ENCODE measurements around the gene NME3.
A peak's percentile ranks its signal among the peaks of the same experiment; 100 is the strongest.
"Not testable (repeated sequence)": the region's sequence is repeated elsewhere in the genome, so short reads cannot be mapped to it uniquely, and the experiment has no call there.

The NME3 gene

DNA sequence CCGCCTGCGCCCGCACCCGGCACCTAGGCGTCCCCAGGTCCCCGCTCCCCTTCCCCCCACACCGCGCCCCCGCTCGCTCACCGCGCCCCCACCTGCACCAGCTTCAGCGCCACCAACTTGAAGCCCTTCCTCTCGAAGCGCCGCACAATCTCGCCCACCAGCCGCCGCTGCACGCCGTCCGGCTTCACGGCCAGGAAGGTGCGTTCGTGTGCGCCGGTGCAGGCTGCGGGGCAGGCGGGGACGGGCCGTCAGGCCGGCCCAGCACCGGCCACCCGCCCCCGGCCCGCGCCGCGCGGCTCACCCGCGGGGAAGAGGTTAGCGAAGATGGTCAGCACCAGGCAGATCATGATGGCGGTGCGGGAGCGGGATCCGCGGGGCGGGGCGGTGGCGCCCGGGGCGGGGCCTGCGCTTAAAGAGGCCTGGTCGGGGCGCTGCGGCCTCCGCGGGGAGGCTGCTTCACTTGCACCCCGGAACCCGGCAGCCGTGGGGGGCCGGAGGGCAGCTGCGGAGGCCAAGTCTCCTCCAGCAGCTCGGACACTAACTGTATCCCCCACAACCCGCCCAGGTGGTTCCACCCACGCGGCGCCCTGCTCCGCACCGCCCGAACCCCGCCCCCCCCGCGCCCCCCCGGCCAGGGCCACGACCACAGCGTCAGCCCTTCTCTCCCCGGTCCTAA is at the start of gene NME3:
NME3 (minus strand) TSS at position 356 of the 676 bp plus-strand sequence; CDS start at position 347, 9 bp downstream.
- peak; percentile 64 for DNase-seq (ENCODE audit: low read depth)

DNA sequence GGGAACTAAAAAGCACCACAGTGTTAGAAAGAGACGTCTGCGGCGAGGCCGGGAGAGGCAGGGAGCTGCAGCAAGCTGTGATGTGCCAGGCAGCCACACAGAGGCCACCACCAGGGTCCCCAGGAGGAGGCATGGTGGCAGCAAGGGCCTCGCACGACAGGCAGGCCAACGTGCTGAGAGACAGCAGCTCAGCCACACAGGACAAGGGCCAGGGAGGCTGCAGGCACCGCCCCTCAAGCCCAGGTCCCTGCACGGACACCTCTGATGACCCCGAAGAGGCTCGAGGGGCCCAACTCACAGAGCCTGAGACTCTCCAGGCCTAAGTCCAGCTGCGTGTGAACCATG is 49.6 kb upstream of the NME3 start:
- no peak for DNase-seq (ENCODE audit: low read depth)

- no peak for DNase-seq (ENCODE audit: low read depth)
These were observed 49.0 kb upstream of the NME3 start for GRCh38 chr16:1820096-1820945.

- no peak for DNase-seq (ENCODE audit: low read depth)
These were observed 48.3 kb upstream of the NME3 start for GRCh38 chr16:1819611-1820010.

GRCh38 chr16:1818873-1819525 is 47.7 kb upstream of the NME3 start:
- no peak for DNase-seq (ENCODE audit: low read depth)

DNA sequence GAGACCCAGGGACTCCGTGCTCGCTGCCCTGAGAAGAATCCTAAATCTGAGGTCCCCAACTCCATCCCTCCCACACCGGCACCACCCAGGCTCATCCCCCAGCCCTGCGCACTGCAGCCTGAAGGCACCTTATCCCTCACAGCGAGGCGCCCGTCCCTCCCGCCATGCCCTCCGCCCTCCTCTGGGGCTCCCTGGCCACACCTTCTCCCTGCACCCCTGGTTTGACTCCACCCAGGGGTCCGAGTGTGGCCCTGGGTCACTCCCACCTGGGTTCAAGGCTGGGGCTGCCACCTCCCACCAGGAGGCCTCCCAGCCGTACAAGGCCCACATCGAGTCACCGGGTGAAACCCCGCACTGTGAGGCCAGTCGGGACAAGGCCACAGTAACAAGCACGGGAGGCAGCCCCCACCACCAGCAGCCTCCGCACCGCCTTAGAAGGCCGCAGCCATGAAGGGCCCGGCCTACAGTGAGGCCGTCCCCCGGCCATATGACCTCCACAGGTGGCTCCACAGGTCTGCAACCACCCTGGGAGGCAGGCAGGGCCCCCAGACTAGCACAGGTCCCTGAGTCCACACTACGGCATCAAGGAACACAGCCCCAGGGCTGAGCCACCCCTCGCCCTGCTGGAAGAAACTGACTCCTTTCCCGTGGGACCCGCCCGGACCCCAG is 47.0 kb upstream of the NME3 start:
- DNase-seq (ENCODE audit: low read depth): no peak

- DNase-seq (ENCODE audit: low read depth): no peak
These were observed 46.4 kb upstream of the NME3 start for GRCh38 chr16:1817716-1818115.

DNA sequence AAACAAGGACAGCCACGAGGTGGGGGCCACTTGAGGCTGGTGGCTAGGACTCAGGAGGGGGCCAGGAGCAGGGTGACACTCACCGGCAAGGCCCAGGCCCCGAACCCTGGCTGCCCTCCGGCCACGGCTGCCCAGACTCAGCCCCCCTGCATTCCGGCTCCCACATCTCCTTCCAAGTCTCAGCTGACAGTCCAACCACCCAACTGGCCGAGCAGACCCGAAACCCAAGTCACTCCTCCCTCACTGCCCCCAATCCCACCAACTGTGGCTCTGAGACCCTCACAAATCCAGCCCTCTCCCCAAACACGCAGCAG is 45.9 kb upstream of the NME3 start:
- no peak for DNase-seq (ENCODE audit: low read depth)

GRCh38 chr16:1816396-1817275 is 45.3 kb upstream of the NME3 start:
- DNase-seq (ENCODE audit: low read depth): no peak

DNA sequence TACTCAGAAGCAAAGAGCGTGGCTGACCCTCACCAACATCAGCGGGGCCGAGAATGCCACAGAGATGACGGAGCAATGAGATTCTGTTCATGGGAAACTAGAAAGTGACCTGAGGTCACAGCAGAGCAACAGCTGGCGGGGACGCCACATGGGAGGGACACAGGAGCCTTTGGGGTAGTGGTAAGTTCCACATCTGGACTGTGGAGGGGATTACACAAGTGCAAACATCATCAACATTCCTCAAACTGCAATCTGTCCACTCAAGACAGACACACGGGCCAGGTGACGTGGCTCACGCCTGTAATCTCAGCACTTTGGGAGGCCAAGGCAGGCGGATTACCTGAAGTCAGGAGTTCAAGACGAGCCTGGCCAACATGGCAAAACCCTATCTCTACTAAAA is 44.1 kb upstream of the NME3 start:
- DNase-seq (ENCODE audit: low read depth): no peak

DNA sequence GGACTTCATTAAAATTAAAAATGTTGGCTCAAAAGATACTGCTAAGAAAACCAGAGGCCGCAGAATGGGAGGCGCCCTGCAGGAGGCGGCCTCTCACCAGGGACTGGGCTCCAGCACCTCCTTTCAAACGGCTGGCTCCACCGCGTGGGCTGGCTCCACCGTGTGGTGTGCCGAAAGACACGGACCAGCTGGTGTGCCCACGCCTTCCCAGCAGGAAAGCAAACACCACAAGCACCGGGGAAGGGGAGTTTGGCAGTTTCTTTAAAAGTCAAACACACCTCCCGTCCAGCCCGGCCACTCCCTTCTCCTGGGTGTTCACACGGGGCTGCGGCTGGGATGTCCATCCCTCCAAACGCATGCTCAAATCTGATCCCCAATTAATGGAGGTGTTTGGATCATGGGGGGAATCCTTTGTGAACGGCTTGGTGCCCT is 41.4 kb upstream of the NME3 start:
- DNase-seq (ENCODE audit: low read depth): peak; percentile 45

DNA sequence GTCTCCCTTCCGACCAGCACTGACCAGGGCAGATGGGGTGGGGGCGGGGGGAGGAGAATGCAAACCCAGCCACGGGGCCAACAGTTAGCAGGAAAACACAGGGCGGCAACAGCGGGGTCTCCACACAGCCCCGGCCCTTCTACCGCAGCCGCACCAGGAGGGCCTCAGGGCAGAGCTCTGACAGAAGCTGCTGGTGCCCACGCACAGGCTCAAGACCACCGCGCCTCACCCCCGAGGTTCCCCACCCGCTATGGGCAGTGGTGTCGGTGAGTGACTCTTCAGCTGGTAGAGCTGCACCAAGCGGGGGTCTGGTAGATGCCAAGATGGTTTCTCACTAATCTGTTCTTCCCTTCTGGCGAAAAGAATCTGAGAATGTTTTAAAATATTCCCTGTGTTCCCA is 39.2 kb upstream of the NME3 start:
- DNase-seq (ENCODE audit: low read depth): no peak

GRCh38 chr16:1810106-1810505 is 38.8 kb upstream of the NME3 start:
- no peak for DNase-seq (ENCODE audit: low read depth)

DNA sequence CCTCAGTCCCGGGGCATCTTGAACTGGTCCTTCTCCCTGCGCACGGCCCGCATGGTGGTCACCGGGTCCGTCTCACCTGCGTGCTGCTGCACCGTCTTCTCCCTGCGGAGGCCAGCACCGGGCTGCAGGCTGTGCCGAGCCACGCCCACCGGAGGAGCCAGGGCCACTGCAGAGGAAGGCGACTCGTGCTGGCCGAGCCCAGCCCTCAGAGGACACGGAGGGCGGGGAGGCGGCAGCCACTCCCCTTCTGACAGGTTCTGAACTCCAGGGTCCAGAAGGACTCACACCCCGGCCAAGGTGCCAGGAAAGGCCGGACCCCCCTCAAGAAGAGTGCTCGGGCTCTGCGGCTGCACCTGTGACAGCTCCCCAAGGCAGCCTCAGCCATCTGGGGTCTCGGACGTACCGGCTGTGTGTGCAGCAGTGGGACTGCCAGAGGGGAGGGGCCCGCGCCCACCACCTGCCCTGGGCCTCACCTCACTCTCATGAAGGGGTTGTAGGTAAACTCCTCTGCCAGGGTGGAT is 38.0 kb upstream of the NME3 start:
- no peak for DNase-seq (ENCODE audit: low read depth)

DNA sequence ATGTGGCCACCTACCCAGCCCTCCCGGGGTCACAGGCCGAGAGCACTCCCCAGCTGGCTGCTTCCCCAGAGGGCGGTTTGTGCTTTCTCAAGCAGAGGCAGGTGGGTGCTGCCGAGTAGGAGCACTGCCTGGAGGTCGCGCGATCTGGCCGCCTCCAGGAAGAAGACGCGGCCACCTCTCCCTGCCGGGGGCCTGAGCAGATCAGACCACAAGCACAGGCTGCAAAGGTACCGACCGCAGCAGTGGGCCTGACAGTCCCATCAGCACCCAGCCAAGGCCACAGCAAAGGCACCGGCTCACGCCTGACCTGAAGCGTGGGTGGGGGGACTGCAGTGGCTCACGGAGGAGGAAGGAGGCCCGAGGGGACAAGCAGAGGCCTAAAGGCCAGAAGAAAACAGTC is 37.3 kb upstream of the NME3 start:
- DNase-seq (ENCODE audit: low read depth): no peak

GRCh38 chr16:1807626-1808025 is 36.3 kb upstream of the NME3 start:
- no peak for DNase-seq (ENCODE audit: low read depth)

- DNase-seq (ENCODE audit: low read depth): no peak
These were observed 29.4 kb upstream of the NME3 start for GRCh38 chr16:1800701-1801100.

DNA sequence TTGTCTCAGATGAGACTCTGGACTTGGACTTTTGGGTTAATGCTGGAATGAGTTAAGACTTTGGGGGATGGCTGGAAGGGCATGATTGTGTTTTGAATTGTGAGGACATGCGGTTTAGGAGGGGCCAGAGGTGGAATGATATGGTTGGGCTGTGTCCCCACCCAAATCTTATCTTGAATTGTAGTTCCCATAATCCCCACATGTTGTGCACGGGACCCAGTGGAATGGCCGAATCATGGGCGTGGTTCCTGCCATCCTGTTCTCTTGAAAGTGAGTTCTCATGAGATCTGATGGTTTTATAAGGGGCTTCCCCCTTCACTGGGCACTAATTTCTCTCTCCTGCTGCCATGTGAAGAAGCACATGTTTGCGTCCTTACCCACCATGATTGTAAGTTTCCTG is 27.9 kb upstream of the NME3 start:
- not testable (repeated sequence) for DNase-seq (ENCODE audit: low read depth)

DNA sequence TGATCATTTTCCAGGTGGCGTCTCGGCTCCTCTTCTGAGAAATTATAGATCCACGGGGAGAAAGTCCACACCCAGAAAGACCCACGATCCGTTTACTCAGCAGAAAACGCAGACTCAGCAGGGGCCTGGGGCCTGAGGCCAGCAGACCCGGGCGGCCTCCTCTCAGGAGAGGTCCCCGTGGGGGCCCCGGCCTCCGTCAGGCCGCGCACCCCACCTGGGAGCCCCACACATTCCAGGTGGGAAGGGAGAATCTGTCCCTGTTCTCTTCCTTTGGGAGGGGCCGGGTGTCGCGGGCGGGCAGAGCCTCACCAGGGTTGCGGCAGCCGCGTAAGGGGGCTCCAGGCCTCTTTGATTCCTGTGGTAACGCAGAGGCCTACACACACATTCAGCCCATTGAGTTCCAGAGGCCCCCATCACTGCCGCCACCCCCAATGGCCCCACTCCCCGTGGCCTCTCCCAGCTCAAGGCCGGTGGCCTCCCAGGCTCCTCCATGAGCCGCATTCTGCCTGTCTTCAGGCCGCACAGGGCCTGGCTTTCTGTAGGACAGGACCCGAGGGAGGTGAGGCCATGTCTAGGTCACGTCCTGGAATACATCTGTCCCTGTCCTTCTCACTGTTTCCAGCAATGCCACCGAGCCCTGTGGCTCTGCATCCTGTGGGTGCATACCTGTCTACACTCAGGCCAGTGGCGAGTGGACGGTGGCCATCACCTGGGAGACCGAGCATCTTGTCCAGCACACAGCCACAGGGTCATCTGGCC is 23.7 kb upstream of the NME3 start:
- no peak for DNase-seq (ENCODE audit: low read depth)

- DNase-seq (ENCODE audit: low read depth): no peak
These were observed 23.0 kb upstream of the NME3 start for GRCh38 chr16:1794221-1794871.
